NCI-H82 treated with DMSO at 0.1 percent for 48 hours (cell line): ENCODE data around the gene ZNF438.

Experiments used
- DNase-seq: peaks from one replicate; lab custom pipeline; 2025; ENCODE audit not compliant: unreplicated experiment; lab: John Stamatoyannopoulos, UW

Gene ZNF438

DNA sequence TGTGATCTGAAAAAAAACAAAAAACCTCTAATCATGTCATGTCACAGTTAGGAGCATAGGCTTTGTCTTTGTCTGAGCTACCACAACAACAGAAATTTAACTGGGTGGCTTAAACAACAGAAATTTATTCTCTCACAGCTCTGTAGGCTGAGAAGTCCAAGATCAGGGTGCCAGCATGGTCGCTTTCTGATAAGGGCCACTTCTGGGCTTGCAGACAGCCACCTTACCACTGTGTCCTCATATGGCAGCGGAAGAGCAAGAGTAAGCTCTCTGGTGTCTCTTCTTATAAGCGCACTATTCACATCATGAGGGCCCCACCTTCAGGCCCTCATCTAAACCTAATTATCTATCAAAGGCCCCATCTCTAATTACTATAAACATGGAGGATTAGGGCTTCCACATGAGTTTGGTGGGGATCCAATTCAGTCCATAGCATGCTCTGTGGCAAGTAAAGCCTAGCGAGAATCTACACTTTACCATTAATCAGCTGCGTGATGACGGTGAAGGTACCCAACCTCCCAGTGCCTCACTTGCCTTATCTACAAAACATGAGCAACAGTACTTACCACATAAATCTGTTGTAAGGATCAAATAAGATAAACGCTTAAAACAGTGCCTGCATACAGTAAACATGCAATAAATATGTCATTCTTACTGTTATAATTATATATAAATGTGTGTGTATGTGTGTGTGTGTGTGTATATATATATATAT, 17.3 kb downstream of the ZNF438 start:
- no peak for DNase-seq

DNA sequence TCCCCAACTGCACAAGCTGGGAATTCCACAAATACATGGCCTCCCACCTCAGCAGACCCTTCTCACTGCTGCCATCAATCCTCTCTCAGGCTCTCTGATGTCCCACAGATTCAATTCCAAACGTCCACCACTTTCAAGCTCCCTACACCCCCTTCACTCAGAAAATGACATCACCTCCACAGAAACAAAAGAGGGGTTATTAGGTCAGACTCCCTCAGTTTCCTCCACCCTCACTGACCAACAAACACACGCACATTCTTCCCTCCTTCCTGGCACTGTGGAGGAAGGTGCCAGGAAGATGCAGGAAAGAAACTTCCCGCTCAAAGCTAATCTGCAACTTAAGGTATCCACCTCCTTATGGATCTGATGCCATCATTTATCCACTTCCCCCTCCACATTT, 18.3 kb downstream of the ZNF438 start:
- no peak for DNase-seq

DNA sequence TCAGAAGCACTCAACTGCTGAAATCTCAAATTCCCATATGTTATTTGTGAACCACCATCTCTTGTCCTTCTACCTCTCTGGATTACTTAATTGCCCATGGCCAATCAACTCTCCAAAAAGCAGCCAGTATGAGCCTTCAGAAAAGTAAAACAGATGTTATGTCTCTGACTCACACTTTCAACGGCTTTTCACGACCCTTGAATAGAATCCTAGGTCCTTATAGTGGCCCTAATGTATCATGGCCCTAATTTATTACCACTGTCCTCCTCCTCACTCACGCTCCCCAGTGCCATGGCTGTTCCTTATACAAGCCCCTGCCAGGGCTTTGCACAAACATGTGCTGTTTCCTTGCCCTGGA, 20.0 kb downstream of the ZNF438 start:
- DNase-seq = no peak

DNA sequence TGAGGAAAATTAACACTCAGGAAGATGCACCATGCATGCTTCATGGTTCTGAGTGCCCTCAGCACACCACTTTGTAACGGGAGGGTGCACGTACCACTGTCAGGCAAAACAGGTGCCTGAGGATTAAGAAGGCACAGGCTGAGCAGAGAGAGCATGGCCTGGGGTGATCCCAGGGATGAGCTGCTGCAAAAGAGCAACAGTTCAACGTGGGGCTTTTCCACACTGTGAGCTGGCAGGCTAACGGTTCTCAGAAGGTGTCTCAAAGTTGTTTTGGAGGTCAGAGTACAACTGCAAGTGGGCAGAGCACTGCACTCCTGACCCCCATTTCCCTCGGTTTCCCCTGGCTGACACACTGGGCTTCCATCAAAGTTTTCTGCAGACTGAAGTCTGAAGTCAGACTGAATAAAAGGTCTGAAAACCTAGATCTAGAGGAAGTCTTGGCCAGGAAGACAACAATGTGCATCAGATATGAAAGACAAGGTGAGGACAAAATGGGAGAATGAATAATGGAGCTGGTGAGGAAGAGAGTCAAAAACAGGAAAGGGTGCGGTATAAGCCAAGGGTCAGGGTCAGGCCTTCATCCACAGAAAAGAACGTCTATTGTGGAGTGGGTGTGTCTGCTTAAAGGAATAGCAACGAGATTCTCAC, 20.5 kb downstream of the ZNF438 start:
- DNase-seq = peak; percentile 48

DNA sequence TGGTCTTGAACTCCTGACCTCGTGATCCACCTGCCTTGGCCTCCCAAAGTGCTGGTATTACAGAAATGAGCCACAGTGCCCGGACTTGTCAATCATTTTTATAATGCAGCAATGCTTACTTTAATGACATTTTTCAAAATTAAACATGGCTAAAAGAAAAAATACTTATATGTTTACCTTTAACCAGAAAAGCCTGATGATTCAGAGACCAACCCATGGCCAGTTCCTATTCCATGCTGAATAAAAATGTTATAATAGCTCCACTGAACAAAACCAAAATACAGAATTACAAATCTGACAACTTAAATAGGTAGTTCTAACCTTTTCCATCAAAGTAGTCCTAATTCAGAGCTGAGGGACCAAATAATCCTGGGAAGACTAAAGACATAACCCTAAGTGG, 21.6 kb downstream of the ZNF438 start:
- no peak for DNase-seq

DNA sequence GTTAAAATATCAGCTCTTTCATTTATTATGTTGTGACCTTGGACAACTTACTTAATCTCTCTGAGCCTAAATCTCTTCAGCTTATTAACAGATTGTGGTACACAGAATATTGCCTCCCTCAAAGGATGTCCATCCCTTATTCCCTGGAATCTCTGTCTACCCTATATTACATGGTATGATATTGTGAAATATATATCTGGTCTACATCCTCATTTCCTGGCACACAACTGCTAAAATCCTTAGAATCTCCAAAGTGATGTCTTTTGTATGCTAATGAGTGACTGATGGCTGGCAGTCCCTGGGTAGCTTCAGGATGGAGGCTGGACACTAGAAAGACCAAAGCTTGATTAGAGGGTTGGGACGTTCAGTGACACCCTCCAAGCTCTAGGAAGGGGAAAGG, 25.8 kb downstream of the ZNF438 start:
- DNase-seq = no peak

DNA sequence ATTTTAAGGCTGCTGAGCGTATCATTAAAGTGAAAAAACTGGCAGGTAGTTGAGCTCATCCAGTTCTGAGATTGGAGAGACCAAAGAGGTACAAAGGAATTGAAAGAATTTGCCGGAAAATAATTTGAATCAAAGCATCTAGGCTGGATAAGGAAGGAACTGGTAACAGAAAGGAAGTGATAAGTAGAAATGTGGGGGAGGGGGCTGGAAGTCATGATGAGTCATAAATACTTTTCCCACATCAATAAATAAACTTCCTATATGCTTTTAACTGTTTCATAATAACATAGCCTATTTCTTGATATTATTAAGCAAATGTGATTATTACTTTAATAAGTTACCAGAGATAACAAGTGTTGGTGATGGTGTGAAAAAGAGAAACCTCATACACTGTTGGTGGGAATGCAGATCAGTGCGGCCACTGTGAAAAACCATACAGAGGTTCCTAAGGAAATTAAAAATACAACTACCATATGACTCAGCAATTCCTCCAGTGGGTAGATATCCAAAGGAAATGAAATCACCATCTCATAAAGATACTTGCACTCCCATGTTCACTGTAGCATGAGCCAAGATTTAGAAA, 27.0 kb downstream of the ZNF438 start:
- no peak for DNase-seq

DNA sequence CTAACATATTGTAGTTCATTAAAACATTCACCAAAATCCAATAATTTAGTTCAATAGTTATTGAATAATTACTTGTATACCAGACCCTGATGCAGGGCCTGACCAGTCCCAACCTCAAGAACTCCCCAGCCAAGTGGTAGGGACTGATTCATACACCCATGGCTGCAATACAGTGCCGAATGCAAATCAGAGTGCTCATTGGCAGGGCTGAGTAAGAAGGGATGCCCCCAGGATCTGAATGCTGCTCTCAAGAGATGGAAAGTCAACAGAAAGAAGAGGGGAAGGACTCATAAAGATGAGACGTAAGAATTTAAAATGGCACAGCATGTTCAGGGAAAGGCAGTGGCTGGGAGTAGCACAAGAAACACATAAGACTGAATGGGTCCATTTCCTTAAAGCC, 29.9 kb downstream of the ZNF438 start:
- no peak for DNase-seq

DNA sequence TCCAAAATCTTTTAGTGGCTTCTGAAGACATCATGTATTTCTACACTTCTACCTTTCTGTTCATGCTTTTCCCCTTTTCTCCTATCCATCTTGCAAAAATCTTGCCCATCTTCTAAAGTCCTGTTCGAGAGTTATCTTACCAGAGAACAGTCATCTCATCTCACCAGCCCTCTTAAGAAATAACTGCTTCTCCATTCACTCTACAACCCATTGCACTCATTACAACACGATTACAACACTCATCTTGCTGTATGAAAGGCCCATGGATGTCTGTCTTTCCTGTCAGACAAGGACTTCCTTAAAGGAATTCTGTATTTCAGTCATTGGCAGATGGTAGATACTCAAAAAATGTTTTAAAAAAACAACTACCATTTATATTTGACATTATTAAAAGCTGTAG, 30.8 kb downstream of the ZNF438 start:
- DNase-seq = no peak

DNA sequence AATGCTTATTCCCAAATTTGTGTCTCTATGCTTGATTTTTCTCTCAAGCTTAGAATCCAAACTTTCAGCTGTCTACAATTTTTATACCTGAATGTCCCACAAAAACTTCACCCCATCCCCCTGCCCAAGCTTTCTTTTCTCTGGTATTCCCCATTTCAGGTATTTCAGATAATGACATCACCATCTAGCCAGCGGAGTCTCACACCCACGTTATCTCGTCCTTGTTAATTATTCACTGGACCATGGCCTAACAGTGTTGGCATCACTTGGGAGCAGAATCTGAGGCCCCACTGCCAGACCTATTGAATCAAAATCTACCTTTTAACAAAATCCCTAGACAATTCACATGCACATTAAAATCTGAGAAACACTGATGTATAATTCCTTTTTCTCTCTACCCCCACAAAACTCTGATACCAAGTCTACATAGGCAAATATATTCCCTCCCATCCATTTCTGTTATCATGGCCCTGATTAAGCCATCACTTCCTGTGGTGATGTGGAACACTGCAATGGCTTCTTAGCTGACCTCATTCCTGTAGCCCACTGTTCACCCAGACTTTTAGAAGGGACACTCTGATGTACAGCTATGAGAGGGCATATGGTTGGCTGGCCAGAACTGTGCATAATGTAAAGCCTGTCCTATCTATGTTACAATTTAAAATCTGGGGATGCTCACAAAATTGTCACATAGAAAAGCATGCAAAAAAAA, 31.4 kb downstream of the ZNF438 start:
- no peak for DNase-seq

DNA sequence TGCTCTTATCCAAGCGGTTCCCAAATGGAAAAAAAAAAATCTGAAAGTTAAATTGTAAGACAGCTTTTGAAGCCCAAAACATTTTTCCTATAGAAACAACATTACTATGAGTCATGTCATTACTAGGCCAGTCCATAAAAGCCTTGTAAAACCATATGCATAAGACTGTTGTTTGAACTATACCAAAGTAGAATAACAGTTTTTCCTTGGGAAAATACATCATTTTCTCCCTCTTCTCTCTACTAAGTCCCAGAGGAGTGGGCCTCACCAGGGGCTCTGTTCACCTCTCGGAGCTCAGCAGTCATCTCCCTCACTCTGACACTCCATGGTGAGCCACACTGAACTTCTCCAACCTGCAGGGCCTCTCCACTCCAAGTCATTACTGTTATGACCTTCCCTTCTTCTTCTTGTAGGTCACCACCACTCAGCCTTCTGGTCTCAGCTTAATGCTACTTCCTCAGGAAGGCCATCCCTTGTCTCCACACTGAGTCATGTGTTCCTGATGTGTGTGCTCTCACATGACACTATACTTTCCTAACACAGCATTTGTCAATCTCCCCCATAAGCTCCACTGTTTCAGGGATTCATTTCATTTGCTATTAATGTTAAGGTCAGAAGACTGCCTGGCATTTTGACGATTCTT, 32.5 kb downstream of the ZNF438 start:
- no peak for DNase-seq

DNA sequence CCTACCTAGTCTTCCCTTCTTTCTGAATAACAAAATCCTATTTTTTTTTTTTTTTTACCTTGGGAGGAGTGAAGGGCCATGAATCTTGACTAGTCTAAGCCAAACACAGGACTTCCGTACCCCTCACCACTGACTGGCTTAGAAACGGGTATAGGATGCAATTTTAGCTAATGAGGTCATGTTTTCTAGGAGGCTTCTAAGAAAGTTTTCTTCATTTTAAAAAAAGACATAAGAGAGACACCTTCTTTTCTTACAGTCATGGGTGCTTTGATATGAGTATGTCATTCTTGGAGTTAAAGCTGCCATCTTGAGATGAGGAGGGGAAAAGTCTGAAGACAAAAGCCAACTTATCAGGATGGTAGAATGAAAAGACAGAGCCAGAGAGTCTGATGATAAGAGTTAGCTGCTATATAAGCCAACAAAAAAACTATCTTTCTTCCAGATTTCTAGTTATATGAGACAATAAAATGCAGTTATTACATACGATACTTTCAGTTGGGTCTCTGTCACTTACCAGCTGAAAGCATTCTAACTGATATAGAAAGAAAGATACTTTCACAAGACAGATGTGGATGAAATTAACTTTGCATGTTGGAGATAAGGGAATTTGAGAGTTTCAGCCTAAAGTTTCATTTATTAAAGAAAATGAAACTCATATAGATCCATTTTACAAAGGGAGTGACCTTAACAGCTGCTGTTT, 34.0 kb downstream of the ZNF438 start:
- DNase-seq = no peak

DNA sequence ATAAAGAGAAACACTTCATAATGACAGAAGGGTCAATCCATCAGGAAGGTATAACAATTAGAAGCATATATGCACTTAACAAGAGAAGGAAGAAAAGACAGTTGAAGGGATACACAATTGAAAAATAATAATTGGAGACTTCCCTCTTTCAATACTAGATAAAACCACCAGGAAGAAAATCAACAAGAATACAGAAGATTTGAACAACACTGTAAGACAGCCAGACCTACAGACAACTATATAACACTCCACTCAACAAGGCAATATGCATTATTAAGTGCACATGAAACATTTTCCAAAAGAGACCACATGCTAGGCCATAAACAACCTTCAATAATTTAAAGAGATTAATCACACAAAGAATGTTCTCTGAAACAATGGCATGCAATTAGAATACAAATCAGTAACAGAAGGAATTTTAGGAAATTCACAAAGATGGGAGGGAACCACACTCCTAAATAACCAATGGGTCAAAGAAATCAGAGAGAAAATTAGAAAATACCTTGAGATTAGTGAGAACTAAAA, 35.1 kb downstream of the ZNF438 start:
- no peak for DNase-seq

DNA sequence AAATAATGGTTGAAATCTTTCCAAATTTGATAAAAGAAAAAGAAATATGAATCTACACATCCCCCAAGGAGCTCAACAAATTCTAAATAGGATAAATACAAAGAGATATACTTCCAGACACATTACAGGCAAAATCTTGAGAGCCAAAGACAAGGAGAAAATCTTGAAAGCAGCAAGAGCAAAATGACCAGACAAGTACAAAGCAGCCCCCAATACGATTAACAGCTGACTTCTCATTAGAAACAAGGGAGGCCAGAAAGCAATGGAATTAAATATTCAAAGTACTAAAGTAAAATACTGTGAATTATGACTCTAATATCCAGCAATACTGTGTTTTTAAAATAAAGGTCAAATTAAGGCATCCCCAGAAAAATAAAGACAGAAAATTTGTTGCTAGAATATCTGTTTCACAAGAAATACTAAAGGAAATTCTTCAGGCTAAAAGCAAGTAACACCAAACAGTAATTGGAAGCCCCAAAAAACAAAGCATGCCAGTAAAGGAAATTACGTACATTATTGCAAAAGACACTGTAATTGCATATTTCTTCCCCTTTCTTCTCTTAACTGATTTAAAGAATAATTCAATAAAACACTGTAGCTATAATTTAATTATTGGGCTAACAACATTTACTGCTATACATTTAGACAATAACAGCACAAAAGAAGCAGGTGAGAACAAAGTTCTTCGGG, 36.4 kb downstream of the ZNF438 start:
- no peak for DNase-seq

DNA sequence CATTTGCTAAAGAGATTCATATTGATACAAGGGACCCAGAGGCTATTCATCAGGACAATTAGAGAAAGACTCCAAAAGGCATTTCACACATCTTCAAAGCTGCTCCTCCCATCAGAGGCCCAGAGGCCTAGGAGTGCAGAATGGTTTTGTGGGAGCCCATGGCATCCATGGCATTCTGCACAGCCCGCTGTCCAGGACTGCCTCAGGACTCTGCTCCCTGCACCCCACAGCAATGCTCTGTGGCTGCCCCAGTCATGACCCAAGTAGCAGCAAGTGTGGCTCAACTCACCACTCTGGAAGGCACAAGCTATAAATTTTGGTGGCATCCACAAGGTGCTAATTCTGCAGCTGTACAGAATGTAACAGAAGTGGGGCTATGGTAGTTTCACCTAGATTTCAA, 38.5 kb downstream of the ZNF438 start:
- DNase-seq = no peak

DNA sequence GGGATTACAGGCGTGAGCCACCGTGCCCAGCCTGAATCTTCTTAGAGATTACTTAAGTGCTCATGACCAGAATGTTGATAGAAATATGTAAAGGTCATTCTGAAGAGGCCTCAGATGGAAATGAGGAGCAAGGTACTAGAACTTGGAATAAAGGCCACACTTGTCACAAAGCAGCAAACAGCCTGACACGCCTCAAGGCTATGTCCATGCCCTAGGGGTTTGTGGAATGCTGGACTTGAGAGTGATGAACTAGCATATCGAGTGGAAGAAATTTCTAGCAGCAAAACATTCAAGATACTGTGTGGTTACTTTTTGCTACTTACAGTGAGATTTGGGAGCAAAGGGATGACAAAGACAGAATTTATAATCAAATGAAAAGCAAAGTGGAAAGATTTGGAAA, 39.0 kb downstream of the ZNF438 start:
- DNase-seq = no peak

DNA sequence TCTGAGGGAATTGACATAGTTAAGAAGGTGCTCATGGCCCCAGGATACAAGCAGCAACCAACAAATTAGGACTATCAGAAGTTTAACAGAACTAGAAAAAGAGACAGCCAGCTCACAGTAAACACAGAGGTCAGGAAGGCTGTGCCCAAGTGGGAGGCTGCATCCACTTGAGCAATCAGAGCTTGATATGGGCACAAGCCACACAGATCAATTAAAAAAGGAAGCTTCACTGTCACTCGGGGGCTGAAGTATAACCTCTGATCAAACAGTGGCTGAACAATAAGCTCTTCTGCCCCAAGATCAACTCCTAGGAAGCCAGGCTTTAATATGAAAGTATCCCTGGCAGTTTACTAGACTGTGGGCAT, 40.0 kb downstream of the ZNF438 start:
- DNase-seq = no peak

DNA sequence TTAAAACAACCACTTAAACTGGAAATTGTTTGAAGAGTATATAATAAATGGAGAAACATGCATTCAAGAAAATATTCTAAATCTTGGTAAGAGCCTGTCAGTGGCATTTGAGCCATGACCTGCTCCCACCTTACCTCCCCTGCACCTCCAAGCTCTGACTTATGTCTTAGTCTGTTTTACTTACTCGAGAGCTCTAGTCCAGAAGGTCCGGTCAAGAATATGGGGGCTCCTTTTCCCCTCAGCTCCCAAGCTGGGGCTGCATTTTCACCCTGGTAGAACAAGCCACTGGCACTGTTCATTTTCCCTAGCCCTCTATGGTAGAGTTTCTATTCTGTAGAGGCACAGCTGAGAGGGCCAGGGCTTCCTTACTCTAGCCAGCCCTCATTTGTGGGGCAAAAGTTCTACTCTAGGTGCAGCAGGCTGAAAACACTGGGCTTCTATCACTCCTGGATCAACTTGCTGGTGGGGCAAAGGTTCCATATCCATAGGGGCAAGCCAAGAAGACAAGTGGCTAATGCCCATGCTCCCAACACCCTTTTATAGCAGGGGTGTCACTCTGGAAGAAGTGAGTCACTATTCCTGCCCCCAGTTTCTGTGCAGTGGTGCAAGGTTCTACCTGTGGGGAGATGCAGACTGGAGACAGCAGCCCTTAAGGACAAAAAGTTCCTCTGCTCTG, 40.6 kb downstream of the ZNF438 start:
- DNase-seq = no peak

DNA sequence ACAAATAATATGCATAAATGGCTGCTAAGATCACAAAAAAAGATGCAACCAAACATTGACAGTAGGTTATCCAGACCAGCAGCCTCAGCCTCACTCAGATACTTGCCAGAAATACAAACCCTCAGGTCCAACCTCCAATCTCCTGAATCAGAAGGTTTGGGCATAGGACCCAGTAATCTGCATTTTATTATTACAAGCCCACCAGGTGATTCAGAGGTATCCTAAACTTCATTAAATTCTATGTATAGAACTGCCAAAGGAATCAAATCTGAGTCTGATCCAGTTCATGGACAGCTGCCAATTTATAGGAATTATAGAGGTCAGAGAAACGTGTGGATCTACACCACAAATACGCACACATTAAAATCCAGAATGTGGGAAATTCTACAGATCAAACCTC, 41.3 kb downstream of the ZNF438 start:
- no peak for DNase-seq
